Umbilical cord (tissue), 2 donors: Measurements from ENCODE around the gene PDRG1. TPM values are rescaled to one million over a fixed set of nuclear protein-coding genes. Genes with fewer than 3 reads are reported as not detected.
A peak's percentile ranks its signal among the peaks of the same experiment; 100 is the strongest.

Experiments
- DNase-seq: peaks from one replicate; pipeline ENCODE4 v3.0.0-alpha.2; 2015; ENCODE audit warnings: low spot score
- total RNA-seq: library from RNA; depleted of rRNA; stranded (reverse); fragments of >200 nt; gene quantifications from one replicate; pipeline ENCODE4 v1.2.3, GENCODE V29; 2014; ENCODE audit warnings: low replicate concordance; ENCODE audit not compliant: insufficient read depth

The PDRG1 gene
- total RNA-seq, result 1.2 TPM

DNA sequence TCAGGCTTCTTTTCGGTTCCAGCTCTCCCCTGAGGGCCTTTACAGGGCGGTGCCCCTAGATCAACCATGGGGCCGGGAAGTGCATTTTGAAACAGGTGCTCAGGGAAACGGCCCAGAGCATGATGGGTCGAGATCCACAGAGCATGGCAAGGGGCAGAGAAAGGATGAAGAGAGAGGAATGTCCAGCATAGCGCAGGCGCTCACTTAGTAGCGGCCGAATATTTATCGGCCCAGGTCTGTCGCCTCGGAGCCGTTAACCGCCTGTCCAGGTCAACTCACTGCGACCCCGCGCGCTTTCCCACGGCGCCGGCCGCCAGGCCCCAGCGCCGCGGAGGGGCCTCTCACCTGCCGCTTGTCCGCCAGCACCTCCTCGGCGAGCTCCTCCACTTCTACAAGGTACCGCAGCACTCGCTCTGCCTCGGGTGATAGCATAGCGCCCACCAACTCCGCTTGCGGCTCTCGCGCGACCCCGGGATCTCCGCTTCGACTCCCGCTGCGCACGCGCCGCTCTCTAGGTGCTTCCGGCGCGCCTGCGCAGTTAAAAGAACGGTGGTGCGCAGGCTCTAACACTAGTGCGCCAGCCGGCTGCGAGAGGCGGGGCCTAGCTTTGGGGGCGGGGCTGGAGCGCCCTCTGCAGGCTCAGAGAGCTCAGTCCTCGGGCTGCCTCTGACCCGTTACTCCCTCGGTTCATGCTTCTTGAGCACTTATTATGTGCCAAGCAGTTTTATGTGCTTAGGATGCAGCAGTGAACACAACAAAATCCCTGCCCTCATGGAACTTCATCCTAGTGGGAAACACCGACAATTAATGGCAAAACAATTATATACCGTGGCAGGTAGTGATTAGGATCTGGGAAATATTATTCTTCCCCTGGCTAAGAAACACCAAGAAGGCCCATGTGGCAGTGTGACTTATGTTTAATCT lies at the start of gene PDRG1:
TSS of gene PDRG1 (minus strand) at position 517 of the 924 bp plus-strand sequence. CDS start at position 432, 85 bp downstream.
- peak; percentile 97 for DNase-seq

DNA sequence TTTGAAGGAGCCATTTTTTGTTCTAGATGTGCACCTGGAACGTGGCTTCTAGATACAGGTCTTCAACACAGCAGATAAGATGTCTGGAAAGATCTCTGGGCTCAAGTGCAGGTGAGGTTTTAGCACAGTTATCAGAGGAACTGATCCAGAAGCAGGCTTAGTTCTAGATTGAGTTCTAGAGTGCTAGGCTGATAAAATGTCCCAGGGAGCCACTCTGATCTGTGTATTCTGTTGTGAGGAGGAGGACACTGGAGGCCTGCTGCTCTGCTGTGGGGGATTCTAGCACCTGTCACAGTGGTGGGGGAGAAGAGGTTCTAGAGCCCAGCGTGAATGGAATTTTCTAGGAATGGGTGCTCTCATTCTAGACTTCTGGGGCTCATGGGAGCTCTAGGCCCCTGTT lies 46.4 kb upstream of the PDRG1 start:
- no peak for DNase-seq

DNA sequence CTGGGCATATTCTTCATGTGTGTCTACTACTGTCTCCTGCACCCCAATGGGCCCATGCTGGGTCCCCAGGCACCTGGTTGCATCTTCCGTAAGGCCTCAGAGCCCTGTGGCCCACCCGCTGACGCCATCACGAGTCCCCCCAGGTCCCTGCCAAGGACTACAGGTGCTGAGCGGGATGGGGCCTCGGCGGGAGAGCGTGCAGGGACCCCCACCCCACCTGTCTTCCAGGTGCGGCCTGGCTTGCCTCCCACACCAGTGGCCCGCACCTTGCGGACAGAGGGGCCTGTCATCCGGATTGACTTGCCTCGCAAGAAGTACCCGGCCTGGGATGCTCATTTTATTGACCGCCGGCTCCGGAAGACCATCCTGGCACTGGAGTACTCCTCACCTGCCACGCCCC lies 45.1 kb upstream of the PDRG1 start:
- DNase-seq, result no peak

DNA sequence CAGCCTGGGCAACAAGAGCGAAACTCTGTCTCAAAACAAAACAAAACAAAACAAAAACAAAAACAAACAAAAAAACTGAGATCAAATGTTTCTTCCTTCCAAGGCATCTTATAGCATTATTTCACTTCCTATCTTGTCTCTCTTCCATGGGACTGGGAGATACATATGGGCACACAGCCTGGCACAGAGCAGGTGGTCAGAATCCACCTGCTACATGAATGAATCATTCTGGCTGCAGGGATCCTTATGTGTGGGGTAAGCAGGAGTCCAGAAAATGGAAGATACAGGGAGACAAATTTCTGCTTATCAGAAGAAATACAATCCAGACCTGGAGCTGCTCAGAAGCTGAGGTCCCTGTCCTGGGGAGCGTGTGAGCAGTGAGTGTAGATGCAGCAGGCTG lies 40.2 kb upstream of the PDRG1 start:
- no peak for DNase-seq

DNA sequence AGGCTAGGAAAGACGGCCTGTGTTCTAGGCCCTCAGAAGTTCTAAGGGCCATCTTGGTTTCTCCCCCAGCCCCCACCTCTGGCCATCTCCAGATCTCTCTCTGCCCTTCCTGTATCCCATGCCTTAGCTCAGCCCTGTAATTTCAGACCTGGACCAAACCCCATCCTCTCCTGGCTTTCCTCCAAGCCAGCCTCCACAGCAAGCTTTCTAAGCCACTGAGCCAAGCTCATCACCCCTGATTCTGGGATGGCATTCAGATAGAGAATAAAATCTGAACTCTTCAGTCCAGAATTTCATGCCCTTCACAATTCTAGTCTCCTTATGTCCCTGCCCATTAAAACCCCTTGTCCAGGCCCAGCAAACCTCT lies 39.5 kb upstream of the PDRG1 start:
- no peak for DNase-seq

DNA sequence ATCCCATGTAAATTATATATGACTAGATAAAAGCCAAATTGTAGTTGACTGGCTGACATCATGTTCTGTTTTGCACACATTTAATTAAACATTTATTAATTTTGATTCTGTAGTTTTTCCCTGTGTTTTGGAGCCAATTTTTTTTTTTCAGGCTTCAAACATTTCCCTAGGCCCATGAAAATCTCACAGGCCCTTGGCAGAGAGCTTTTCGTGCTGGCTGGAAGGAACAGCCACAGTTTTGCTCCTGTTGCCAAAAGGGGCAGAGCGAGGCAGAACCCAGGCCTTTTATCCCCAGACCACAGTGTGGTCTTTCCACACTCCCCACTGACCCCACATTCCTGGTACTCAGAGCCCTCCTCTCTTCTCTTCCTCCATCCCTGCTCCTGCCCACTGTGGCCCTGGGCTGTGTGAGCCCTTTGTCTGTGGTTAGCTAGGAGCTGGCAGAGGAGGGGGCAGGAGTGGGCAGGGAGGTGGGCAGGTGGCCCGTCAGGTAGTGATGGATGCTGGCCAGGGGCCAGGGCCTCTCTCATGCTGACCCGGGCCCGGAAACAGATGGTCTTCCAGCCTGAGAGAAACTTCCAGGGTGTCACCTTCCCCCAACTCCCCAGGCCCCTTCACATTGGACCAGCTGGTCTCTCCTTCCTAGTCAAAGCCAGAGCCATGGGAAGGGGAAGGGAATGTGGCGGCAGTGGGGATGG lies 38.9 kb upstream of the PDRG1 start:
- no peak for DNase-seq

DNA sequence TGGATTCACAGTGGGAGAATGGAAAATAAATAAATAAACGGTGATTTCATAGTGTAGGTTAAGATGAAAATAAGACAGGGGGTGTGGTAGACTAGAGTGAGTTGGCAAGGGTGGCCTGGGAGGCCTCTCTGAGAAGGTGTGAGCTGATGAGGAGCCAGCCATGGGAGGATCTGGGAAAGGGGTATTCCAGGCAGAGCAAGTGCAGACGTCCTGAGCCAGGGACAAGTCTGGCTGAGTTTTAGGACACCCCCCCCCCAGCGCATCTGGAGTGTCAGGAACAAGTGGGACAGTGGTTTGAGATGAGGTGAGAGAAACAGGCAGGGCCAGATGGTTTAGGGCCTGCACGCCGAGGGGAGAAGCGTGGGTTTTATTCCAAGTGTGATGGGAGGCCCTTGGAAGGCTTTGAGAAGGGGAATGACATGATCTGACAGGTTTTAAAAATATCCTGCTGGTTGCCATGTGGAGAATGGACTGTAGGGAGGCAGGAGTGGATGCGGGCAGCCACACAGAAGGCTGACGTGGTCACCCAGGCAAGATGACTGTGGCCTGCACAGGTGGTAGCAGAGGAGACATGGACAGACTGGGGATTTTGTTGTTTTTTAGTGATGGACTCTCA lies 37.3 kb upstream of the PDRG1 start:
- no peak for DNase-seq

DNA sequence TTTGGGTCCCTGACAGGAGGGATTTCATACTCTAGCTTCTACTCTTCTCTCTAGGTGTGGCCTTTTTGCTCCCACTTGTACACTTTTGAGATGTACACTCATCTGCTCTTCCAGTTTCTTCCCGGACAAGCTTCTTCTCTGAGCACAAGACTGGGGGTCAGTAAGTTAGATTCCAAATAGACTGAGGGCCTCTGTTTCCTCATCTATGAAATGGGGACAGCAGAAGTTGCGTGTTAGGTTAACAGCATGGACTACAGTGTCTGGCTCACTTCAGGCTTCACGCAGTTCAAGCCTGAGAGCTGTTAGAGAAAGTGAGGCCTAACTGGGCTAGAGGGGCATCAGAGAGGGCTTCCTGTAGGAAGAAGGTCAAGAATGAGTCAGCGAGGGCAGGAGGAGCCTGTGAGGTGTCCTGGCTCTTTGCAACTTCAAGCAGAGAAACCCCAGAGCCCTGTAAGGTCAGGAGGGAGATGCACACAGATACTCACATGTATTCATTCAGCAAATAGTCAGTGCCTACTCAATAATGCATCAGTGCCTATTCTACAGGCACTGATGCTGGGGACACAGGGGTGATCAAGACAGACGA lies 36.7 kb upstream of the PDRG1 start:
- no peak for DNase-seq

DNA sequence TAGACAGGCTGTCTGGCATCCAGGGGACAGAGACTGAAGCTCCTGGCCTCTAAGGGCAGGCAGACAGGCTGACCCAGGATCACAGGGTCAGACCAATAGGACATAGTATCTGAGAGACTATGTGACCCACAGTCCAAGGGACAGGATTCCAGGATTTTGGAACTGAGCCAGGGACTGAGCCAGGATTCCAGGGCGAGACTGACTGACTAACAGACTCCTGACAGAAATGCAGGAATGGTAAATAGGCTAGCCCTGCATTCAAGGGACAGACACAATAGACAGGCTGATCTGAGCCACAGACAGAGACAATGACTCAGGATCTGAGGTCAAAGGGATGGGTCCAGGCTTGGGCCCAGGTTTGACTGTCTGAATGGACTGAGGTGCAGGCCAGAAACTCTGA lies 35.9 kb upstream of the PDRG1 start:
- DNase-seq, result no peak

DNA sequence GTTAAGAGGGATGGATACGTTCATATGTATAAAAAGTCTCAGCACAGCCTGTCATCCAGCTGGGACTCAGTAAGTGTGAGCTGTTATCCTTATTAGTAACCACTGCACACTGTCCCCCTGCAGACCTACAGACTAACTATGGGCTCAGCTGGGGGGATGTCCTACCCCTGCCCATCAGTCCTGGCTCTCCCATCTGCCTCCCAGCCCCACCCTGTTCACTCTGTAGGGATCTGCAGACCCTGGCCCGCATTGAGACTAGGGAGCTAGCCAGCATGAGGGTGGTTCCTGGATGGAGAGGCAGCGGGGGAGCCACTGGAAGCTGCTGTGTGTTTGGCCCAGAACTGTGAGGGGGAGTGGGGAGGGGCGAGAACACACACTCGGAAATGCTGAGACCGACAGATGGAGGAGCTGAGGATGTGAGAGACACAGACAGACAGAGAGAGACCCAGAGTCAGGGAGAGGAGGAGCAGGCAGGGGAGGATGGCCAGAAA lies 33.2 kb upstream of the PDRG1 start:
- no peak for DNase-seq

DNA sequence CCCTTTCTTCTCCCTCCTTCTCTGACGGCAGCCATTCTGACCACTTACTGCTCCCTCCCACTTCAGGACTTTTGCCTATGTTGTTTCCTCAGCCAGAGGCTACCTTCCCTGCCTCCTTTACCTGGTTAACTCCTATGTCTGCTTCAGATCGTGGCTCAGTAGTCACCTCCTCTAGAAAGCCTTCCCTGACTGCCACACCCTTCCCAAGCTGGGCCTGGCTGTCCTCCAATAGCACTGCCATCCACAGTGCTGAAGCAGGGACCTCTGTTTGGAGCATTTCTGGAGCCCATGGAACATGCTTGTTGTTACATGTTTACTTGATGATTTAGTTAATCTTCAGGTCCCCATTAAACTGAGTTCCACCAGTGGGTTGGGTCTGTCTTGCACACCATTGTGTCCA lies 29.9 kb upstream of the PDRG1 start:
- no peak for DNase-seq

DNA sequence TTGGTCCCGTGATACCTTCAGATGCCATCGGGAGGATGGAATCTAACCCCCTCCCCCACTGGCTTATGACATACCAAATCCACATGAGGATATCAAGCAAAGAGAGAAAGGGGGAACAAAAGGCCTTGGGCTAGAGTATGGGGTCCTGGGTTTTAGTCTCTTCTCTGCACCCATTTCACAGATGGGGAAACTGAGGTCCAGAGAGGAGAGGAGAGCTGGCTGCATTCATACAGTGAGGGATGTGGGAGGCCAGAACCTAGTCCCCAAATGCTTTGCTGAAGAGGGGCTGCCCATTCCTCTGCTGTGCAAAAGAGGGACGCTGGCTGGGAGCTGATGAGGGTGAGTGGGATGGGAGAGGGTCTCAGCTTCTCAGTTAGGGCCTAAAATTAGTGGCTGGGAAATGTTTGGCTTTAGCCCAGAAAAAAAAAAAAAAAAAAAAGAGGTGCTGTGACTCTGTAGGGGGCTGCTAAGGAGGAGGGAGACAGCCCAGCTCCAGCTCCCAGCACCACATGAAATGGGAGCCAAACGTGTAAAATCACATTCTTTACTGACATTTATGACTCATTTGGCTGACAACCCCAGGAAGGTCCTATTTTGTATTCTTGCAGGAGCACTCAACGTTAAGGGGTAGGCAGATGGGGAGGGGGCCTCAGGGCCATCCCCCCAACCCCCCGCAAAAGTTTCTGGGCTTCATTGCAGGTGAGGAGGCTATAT lies 28.0 kb upstream of the PDRG1 start:
- DNase-seq, result no peak

DNA sequence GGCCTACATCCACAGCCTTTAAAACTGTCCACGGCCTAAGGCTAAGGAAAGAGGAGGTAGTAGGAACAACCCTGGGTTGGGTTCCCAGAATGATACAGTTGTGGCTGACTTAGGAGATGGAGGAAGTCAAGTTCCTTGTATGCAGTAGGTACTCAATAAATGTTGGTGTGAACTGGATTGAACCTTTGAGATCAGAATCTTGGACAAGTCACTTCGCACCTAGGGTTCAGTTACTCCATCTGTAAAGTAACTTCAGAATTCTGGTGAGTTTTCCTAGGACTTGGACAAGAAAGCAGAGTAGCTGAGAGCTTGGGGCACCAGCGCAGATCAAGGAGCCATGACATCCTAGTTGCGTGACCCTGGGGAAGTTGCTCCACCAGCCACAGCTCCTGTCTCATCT lies 25.2 kb upstream of the PDRG1 start:
- DNase-seq, result no peak

DNA sequence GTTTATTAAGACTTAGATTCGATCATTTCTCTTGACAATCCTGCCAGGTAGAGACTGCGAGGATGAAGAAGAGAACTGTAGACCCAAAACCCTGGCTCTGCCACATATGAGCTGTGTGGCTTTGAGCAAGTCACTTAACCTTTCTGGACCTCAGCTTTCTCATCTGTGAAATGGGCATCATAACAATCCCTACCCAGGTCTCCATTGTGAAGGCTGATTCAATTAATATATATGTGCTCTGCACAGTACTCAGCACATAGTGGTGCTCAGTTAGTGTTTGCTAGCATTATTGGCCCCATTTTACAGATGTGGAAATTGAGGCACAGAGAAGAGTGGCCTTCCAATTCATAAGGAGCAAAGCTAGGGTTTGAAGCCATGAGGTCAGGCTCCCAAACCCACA lies 24.0 kb upstream of the PDRG1 start:
- DNase-seq, result no peak

DNA sequence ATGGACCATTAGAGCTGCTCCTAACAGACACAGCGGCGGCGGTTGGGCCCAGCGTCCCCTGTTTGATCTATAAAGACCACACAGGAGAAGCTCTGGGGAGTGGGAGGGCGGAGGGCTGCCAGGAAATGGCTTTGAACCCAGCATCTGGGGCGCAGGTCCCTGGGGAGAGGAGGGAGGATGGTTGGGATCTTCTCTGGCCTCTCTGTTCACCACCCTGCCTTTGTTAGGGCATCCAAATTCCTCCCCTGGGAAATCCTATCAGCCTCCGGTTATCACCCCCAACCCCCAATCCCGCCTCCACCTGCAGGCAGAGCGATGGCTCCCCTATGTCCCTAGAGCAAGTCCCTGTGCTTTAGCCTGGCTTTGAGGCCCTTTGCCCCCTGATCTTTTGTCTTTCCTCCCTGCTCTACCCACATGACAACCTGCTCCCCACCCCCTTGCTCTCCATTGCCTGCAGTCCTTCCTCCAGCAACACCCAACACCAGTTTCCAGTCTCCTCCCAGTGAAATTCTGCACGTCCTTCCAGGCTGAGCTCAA lies 23.2 kb upstream of the PDRG1 start:
- DNase-seq, result no peak

DNA sequence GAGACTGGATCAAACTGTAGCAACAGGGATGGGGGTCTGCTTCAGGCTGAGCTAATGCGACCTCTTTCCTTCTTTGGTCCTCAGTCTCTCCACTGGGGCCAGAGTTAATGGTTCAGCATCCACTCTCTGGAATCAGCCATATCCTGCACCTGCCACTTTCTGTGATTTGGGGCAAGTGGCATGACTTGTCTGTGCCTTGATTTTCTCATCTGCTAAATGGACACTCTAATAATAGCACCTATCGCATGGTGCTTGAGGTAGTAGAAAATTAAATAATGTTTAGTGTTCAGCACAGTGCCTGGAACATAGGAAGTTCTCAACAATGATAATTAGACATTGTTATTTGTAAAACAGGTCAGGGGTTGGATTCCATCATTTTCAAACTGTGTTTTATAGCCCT lies 22.4 kb upstream of the PDRG1 start:
- DNase-seq, result no peak

DNA sequence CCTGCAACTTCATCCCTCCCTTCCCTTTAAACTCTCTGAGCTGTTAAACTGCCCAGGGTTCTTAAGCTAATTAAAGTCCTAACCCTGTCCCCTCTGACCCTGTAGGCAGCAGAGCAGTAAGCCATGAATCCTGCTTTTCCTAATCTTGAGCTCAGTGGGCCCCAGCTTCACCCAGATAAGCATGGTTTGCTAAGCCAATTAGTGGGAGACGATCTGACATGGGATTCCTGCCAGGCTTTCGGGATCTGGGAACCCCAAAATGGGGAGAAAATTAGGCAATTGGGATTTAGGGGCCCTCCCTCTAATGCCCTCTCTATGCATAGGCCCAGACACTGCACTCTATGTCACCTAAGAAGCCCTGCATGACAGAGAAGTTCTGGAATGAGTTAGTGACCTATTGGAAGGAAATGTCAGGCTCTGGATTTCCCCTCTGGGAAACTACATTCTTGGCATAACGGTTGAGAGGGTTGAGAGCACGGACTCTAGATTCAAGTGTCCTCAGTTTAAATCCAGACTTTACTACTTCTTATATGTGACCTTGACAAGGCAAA lies 20.7 kb upstream of the PDRG1 start:
- no peak for DNase-seq

DNA sequence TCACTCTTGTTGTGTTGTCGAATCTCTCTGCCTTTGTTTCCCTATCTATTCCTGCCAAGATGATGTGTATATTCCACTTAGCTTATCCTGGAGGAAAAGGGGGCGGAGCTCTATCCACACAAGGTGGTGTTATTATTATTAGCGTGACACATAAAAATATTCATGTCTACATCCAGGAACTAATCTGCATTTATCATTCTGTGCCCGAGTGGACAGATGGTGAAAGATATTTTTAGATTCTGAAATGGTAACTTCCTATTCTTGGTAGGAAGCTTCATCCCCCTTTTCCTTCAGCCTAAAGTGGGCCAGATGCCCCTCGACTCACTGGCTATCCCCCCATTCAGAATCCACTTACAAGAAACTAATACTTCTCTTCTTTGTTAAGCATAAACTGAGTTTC lies 18.1 kb upstream of the PDRG1 start:
- no peak for DNase-seq

DNA sequence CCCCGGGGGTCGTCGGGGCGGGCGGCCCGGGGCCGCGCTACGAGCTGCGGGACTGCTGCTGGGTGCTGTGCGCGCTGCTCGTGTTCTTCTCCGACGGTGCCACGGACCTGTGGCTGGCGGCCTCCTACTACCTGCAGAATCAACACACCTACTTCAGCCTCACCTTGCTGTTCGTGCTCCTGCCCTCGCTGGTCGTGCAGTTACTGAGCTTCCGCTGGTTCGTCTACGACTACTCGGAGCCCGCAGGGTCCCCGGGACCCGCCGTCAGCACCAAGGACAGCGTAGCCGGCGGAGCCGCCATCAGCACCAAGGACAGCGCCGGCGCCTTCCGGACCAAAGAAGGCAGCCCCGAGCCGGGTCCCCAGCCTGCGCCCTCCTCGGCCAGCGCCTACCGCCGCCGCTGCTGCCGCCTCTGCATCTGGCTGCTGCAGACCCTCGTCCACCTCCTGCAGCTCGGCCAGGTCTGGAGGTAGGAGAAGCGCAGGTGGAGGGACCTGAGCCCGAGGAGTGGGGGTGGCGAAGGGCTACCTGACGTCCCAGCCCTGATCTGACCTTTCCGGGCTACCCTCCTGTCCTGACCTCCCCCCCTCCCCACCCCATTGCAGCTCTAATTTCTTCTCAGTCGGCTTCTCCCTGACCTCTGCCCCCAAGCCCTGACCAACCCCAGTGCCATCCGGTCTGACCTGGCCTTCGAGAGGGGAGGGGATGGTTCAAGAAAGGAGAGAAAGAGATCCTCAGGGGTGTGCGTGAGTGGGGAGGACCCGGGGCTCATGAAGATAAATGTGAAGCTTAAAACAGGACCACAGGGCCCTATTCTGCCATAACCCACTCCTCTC lies 16.7 kb upstream of the PDRG1 start:
- DNase-seq, result peak; percentile 74

DNA sequence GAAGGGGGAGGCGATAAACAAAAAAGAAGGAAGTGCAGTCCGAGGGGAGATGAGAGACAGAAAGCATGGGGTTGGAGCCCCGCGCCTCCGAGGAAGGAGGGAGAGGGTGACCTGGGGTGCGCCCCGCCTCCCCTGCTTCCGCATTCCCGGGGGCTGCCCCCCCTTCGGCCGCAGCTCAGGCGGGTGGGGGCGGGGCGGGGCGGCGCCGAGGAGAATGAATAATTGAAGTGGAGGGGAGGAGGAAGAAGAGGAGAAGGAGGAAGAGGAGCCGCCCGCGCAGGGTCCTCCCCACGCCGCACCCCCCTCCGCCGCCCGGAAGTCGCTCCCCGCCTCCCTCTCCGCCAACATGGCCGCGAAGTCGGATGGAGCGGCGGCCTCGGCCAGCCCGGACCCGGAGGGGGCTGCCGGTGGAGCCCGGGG lies 16.0 kb upstream of the PDRG1 start, which contains the start of gene XKR7:
TSS of gene XKR7 (plus strand) at position 322 of the 420 bp plus-strand sequence. CDS start at position 347, 25 bp downstream.
- no peak for DNase-seq
